Measurements from ENCODE around the gene TM4SF4.

DNA sequence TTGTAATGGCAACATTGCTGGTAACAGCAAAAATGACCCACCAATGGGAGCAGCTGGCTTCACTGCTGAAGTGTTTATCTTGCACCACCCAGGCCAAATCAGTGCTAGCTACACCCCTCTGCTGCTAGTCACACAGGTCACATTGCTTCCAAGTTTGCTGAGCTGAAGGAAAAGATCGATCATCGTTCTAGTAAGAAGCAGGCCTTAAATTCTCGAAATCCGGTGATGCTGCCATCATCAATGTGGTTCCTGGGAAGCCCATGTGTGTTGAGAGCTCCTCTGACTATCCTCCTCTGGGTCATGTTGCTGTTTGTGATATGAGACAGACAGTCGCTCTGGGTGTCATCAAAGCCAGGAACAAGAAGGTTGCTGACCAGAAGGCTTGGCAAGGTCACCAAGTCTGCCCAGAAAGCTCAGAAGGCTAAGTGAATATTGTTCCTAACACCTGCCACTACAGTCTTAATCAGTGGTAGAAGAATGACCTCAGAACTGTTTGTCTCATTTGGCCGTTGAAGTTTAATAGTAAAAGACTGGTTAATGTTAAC, 21.2 kb downstream of the TM4SF4 start:
- TF ChIP-seq CTCF (conservative IDR thresholded peaks at IDR 0.05; ENCODE audit: low read length) (no peak), EZH2phosphoT487 (IDR thresholded peaks at IDR 0.05; ENCODE audit: borderline replicate concordance) (no peak)

Measured in Loucy (cell line).